Nephron (organoid): ENCODE data around the gene METRNL.
"Not testable (repeated sequence)": the region's sequence is repeated elsewhere in the genome, so short reads cannot be mapped to it uniquely, and the experiment has no call there.

Experiments used
- H3K27ac Mint-ChIP-seq, 3 experiments: 2 replicates each; pipeline ENCODE4 v1.8.0; 2020; ENCODE audit warnings: mixed read lengths in 3 of 3, mild to moderate bottlenecking in 2 of 3, moderate library complexity in 1 of 3
- H3K27me3 Mint-ChIP-seq: 2 replicates; pipeline ENCODE4 v1.8.0; 2021; ENCODE audit warnings: low read depth, mild to moderate bottlenecking, moderate library complexity, mixed read lengths
- H3K36me3 Mint-ChIP-seq: 2 replicates; pipeline ENCODE4 v1.8.0; 2020; ENCODE audit warnings: low read depth, mixed read lengths
- H3K4me1 Mint-ChIP-seq: 2 replicates; pipeline ENCODE4 v1.8.0; 2020; ENCODE audit warnings: mixed read lengths
- H3K4me3 Mint-ChIP-seq, 3 experiments: 2 replicates each; pipeline ENCODE4 v1.8.0; 2020; ENCODE audit warnings: mild to moderate bottlenecking in 3 of 3, mixed read lengths in 3 of 3, moderate library complexity in 2 of 3
- H3K9me3 Mint-ChIP-seq: 2 replicates; pipeline ENCODE4 v1.8.0; 2020; ENCODE audit warnings: mixed read lengths
- CTCF ChIP-seq, 3 experiments: fragments of 200-600 bp; sonication (generic); IDR thresholded peaks; one replicate each; pipeline ENCODE4 v1.5.0; 2021; ENCODE audit warnings: antibody characterized with exemption in 3 of 3; ENCODE audit not compliant: unreplicated experiment in 3 of 3

METRNL gene

DNA sequence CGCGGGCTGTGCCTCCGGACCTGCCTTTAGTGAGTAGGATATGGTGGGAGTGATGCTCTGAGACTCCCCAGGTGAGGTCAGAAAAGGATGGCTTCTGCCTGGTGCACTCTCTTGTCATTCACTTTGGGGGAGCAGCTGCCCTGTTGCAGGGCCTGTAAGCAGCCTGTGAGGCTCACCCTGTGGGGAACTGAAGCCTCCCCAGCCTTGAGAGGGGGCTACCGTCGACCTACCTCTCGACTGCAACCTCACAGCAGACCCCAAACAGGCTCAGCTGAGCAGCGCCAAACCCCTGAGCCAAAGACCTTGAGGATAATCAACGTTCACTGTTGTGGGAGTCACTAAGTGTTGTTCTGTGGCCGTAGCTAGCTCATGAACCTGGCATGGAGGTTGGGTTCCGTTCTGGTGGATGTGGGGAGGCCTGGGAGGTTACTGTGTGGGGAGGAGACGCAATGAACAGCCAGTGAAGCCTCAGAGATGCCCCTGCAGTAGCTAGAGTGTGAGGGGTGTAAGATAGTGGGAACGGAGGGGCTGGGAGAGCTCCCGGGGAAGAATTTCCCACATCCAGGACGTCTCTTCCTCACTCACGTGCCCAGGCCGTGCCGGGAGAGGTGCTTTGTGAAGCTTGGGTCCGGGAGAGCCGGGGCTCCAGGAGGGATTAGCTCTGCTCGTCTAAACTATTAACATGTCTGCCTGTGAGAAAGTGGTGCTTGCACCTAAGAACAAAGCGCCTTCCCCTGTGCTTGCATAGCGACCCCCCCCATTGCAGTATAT, 38.8 kb downstream of the METRNL start:
- H3K27ac Mint-ChIP-seq, result no peak overlapping the region
- no peaks in the 10 kb centered on the region for H3K36me3 Mint-ChIP-seq
- peaks cover 71% of the 10 kb centered on the region for H3K27me3 Mint-ChIP-seq
- peak overlapping the region in 2 of 3 experiments; percentile 24 to 28 for H3K4me3 Mint-ChIP-seq
- peaks cover 37% of the 10 kb centered on the region for H3K4me1 Mint-ChIP-seq
- no peak for TF ChIP-seq CTCF (IDR thresholded peaks at IDR 0.05; ENCODE audit: unreplicated experiment in 3 of 3)
- H3K9me3 Mint-ChIP-seq, result peaks cover 2% of the 10 kb centered on the region

- no peak for TF ChIP-seq CTCF (IDR thresholded peaks at IDR 0.05; ENCODE audit: unreplicated experiment in 3 of 3)
- H3K27me3 Mint-ChIP-seq, result peaks cover 77% of the 10 kb centered on the region
- H3K4me1 Mint-ChIP-seq, result peaks cover 37% of the 10 kb centered on the region
- H3K27ac Mint-ChIP-seq, result no peak overlapping the region
- peak overlapping the region; percentile 48 to 62 (median 49) for H3K4me3 Mint-ChIP-seq
- no peaks in the 10 kb centered on the region for H3K36me3 Mint-ChIP-seq
- peaks cover 2% of the 10 kb centered on the region for H3K9me3 Mint-ChIP-seq
These were observed 40.8 kb downstream of the METRNL start for GRCh38 chr17:83119987-83120864.

GRCh38 chr17:83121473-83121872, 42.1 kb downstream of the METRNL start:
- Mint-ChIP-seq H3K4me1 (peaks cover 37% of the 10 kb centered on the region), H3K4me3 (peak overlapping the region; percentile 32 to 60 (median 58)), H3K27me3 (peaks cover 82% of the 10 kb centered on the region)
- H3K36me3 Mint-ChIP-seq, H3K9me3 Mint-ChIP-seq, H3K27ac Mint-ChIP-seq: not testable (repeated sequence)

DNA sequence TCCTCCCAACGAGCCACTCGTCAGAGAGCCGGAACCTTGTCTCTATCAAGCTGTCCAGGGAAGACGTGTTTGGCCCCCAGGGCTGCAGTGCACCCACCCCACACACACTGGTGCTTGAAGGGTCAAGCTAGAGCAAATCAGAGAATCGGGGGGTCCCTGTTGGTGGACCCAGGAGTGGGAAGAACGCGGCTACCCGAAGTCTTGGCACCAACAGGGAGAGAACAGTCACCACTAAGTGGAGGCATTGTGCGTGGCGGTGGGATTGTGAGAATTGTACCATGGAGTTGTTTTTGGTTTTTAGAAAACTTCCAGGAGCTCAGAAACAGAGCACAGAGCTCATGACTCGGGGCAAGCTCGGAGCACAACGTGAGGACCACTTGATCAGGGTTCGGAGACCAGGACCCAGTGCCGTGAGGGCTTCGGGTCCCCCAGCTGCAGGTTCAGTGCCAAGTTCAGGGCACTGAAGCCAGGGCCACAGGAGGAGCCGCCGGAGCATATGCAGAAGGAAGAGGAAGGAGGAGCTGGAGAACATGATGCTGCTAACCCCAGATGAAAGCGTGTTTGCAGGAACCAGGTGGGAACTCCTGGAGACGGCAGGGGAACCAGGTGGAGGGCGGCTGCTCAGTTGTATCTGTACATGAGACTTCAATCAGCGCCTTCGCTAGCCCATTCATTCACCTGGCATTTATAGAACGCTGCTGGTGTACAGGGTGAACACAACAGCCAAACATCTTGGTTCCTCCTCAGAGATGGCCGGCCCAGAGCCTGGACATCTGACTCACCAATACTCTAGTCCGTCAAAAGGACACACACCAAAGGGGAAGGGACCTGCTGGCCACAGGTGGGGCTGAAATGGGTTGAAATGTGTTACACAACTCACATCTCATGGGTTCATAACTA, 42.8 kb downstream of the METRNL start:
- no peaks in the 10 kb centered on the region for H3K36me3 Mint-ChIP-seq
- no peak overlapping the region for H3K27ac Mint-ChIP-seq
- no peak for TF ChIP-seq CTCF (IDR thresholded peaks at IDR 0.05; ENCODE audit: unreplicated experiment in 3 of 3)
- H3K27me3 Mint-ChIP-seq, result peaks cover 84% of the 10 kb centered on the region
- H3K9me3 Mint-ChIP-seq, result peaks cover 2% of the 10 kb centered on the region
- peak overlapping the region; percentile 9 to 58 (median 32) for H3K4me3 Mint-ChIP-seq
- H3K4me1 Mint-ChIP-seq, result peaks cover 37% of the 10 kb centered on the region

- H3K27ac Mint-ChIP-seq, result no peak overlapping the region
- H3K4me3 Mint-ChIP-seq, result no peak overlapping the region
- H3K4me1 Mint-ChIP-seq, result peaks cover 37% of the 10 kb centered on the region
- peaks cover 2% of the 10 kb centered on the region for H3K9me3 Mint-ChIP-seq
- no peak for TF ChIP-seq CTCF (IDR thresholded peaks at IDR 0.05; ENCODE audit: unreplicated experiment in 3 of 3)
- H3K27me3 Mint-ChIP-seq, result peaks cover 78% of the 10 kb centered on the region
- no peaks in the 10 kb centered on the region for H3K36me3 Mint-ChIP-seq
These were observed 43.4 kb downstream of the METRNL start for GRCh38 chr17:83122834-83123233.
